H1 (cell line): Measurements from ENCODE around the gene EDC3. TPM values are rescaled to one million over a fixed set of nuclear protein-coding genes. Genes with fewer than 3 reads are reported as not detected.
A peak's percentile ranks its signal among the peaks of the same experiment; 100 is the strongest.

Experiments
- CTCF ChIA-PET: fragments of 300-600 bp; sonication (Branson Sonifier 250); formaldehyde crosslinking; loops from one replicate; lab custom pipeline; 2021; ENCODE audit not compliant: partially characterized antibody; lab: Charles Lee
- POLR2A ChIA-PET: fragments of 300-600 bp; sonication (Branson Sonifier 250); formaldehyde crosslinking; loops from one replicate; lab custom pipeline; 2021; ENCODE audit warnings: inconsistent platforms; ENCODE audit not compliant: partially characterized antibody; lab: Charles Lee
- DNase-seq, 2 experiments: peaks; one replicate each; pipeline versions ENCODE4 v3.0.0 to v3.0.0-alpha.2; 2010 to 2022; ENCODE audit warnings: low spot score in 2 of 2, low read depth in 1 of 2, mixed read lengths in 1 of 2
- FAIRE-seq: peaks from 2 replicates; lab custom pipeline; 2011; peaks lifted over from hg19 to GRCh38; lab: Jason Lieb, UNC
- H2AFZ ChIP-seq: 2 replicates; pipeline ENCODE4 v1.8.1; 2012; ENCODE audit warnings: low read length, inconsistent platforms
- H2AK5ac ChIP-seq: 2 replicates; pipeline ENCODE4 v1.6.1; 2013; ENCODE audit warnings: low read depth, low read length
- H2BK120ac ChIP-seq: replicated peaks from 2 replicates; pipeline ENCODE3; 2013; ENCODE audit warnings: low read depth, low read length, inconsistent platforms
- H2BK12ac ChIP-seq: 2 replicates; pipeline ENCODE4 v1.6.1; 2013; ENCODE audit warnings: low read depth, low read length
- H2BK15ac ChIP-seq: 2 replicates; pipeline ENCODE4 v1.6.1; 2013; ENCODE audit warnings: low read length
- H2BK20ac ChIP-seq: 2 replicates; pipeline ENCODE4 v1.6.1; 2013; ENCODE audit warnings: low read length
- H2BK5ac ChIP-seq: 2 replicates; pipeline ENCODE4 v1.6.1; 2013; ENCODE audit warnings: low read depth, low read length
- H3K14ac ChIP-seq: 2 replicates; pipeline ENCODE4 v1.6.1; 2013; ENCODE audit warnings: inconsistent platforms; ENCODE audit not compliant: insufficient read length
- H3K18ac ChIP-seq: 2 replicates; pipeline ENCODE4 v1.6.1; 2013; ENCODE audit warnings: low read length; ENCODE audit errors: extremely low read depth
- H3K23ac ChIP-seq: 2 replicates; pipeline ENCODE4 v1.6.1; 2013; ENCODE audit warnings: inconsistent platforms; ENCODE audit not compliant: insufficient read length
- H3K23me2 ChIP-seq: 2 replicates; pipeline ENCODE4 v1.6.1; 2013; ENCODE audit warnings: low read depth, low read length
- H3K27ac ChIP-seq: 2 replicates; pipeline ENCODE4 v1.6.1; 2011; ENCODE audit warnings: low read depth, low read length, inconsistent platforms
- H3K27me3 ChIP-seq, 4 experiments: replicated peaks in 1 of 4; 1 replicate in 1 of 4; 2 replicates in 3 of 4; pipeline versions ENCODE4 v1.6.1 to v1.8.1; 2011 to 2013; ENCODE audit warnings: low read length in 3 of 4, mild to moderate bottlenecking in 3 of 4, inconsistent platforms in 2 of 4, mixed read lengths in 2 of 4, moderate library complexity in 1 of 4; ENCODE audit not compliant: control insufficient read depth in 3 of 4, insufficient read depth in 3 of 4; ENCODE audit errors: extremely low read depth in 1 of 4
- H3K36me3 ChIP-seq, 4 experiments: 2 replicates each; pipeline versions ENCODE4 v1.6.1 to v1.8.1; 2011 to 2013; ENCODE audit warnings: mild to moderate bottlenecking in 4 of 4, low read length in 3 of 4, moderate library complexity in 2 of 4, control low read depth in 1 of 4, inconsistent platforms in 1 of 4; ENCODE audit not compliant: insufficient read depth in 4 of 4, control insufficient read depth in 2 of 4
- H3K4ac ChIP-seq: replicated peaks from 2 replicates; pipeline ENCODE3; 2013; ENCODE audit warnings: low read length, low read depth, mixed read lengths, inconsistent platforms; ENCODE audit not compliant: insufficient read length
- H3K4me1 ChIP-seq, 4 experiments: replicated peaks in 1 of 4; 1 replicate in 1 of 4; 2 replicates in 3 of 4; pipeline versions ENCODE4 v1.6.1 to v1.8.1; 2011 to 2013; ENCODE audit warnings: low read length in 3 of 4, inconsistent platforms in 2 of 4, mixed read lengths in 1 of 4; ENCODE audit not compliant: insufficient read depth in 4 of 4, control insufficient read depth in 3 of 4
- H3K4me2 ChIP-seq, 2 experiments: 2 replicates each; pipeline versions ENCODE4 v1.6.1 to v1.8.1; 2011 to 2013; ENCODE audit warnings: low read depth in 2 of 2, low read length in 2 of 2, control low read depth in 1 of 2, inconsistent platforms in 1 of 2, mild to moderate bottlenecking in 1 of 2; ENCODE audit not compliant: insufficient read depth in 1 of 2
- H3K4me3 ChIP-seq, 4 experiments: fragments of 200-600, 300-600 bp in 1 of 4; sonication (generic), shearing (Covaris generic), sonication (Bioruptor Twin) in 1 of 4; 2 replicates each; pipeline versions ENCODE4 v1.5.1 to v1.8.1; 2011 to 2016; ENCODE audit warnings: low read length in 4 of 4, low read depth in 3 of 4, control low read depth in 2 of 4, inconsistent platforms in 2 of 4, mild to moderate bottlenecking in 2 of 4, mixed read lengths in 1 of 4, moderate library complexity in 1 of 4; ENCODE audit not compliant: insufficient read depth in 2 of 4; ENCODE audit errors: extremely low read depth in 1 of 4
- H3K56ac ChIP-seq: replicated peaks from 2 replicates; pipeline ENCODE3; 2013; ENCODE audit warnings: low read depth, mild to moderate bottlenecking, mixed read lengths, low read length, inconsistent platforms; ENCODE audit not compliant: insufficient read length
- H3K79me1 ChIP-seq: 2 replicates; pipeline ENCODE4 v1.6.1; 2013; ENCODE audit warnings: low read depth, low read length, control low read depth
- H3K79me2 ChIP-seq, 2 experiments: 2 replicates each; pipeline versions ENCODE4 v1.6.1 to v1.8.1; 2012 to 2013; ENCODE audit warnings: low read length in 2 of 2, mild to moderate bottlenecking in 2 of 2, inconsistent platforms in 1 of 2; ENCODE audit not compliant: insufficient read depth in 2 of 2, control insufficient read depth in 1 of 2
- H3K9ac ChIP-seq, 4 experiments: replicated peaks in 1 of 4; 1 replicate in 1 of 4; 2 replicates in 3 of 4; pipeline versions ENCODE4 v1.6.1 to v1.8.1; 2011 to 2013; ENCODE audit warnings: low read depth in 3 of 4, low read length in 3 of 4, control low read depth in 2 of 4, mild to moderate bottlenecking in 2 of 4, moderate library complexity in 2 of 4, inconsistent platforms in 1 of 4; ENCODE audit errors: extremely low read depth in 1 of 4
- H3K9me3 ChIP-seq, 2 experiments: 2 replicates each; pipeline versions ENCODE4 v1.6.1 to v1.8.1; 2012 to 2013; ENCODE audit warnings: mild to moderate bottlenecking in 2 of 2, moderate library complexity in 2 of 2, control low read depth in 1 of 2, inconsistent platforms in 1 of 2, low read depth in 1 of 2, low read length in 1 of 2, mixed read lengths in 1 of 2; ENCODE audit not compliant: insufficient read depth in 2 of 2
- H4K20me1 ChIP-seq, 2 experiments: replicated peaks in 1 of 2; 2 replicates each; pipeline versions ENCODE3 to v1.8.1; 2011 to 2013; ENCODE audit warnings: inconsistent platforms in 2 of 2, low read length in 2 of 2, mild to moderate bottlenecking in 1 of 2; ENCODE audit not compliant: insufficient read depth in 2 of 2, control insufficient read depth in 1 of 2
- H4K5ac ChIP-seq: 2 replicates; pipeline ENCODE4 v1.6.1; 2013; ENCODE audit warnings: low read length, low read depth, mixed read lengths, inconsistent platforms; ENCODE audit not compliant: insufficient read length
- H4K8ac ChIP-seq: 2 replicates; pipeline ENCODE4 v1.8.0; 2013; ENCODE audit warnings: mild to moderate bottlenecking, moderate library complexity, low read length, inconsistent platforms; ENCODE audit not compliant: insufficient read depth; ENCODE audit errors: extremely low read depth
- H4K91ac ChIP-seq: replicated peaks from 2 replicates; pipeline ENCODE3; 2013; ENCODE audit warnings: low read length, mixed read lengths, inconsistent platforms; ENCODE audit not compliant: insufficient read length
- CBX8 ChIP-seq: fragments of 300-800, 300-1000 bp; sonication (generic); IDR thresholded peaks from 2 replicates; pipeline ENCODE4 v1.7.1; 2016; ENCODE audit warnings: low read depth, low read length, borderline replicate concordance
- CHD2 ChIP-seq: IDR thresholded peaks from 2 replicates; pipeline ENCODE4 v1.6.1; 2012; ENCODE audit warnings: low read length, improper control_type of control experiment
- EZH2 ChIP-seq: fragments of 200-600 bp; sonication (generic); IDR thresholded peaks from 2 replicates; pipeline ENCODE4 v1.7.1; 2012; ENCODE audit warnings: low read depth, mild to moderate bottlenecking, moderate library complexity, low read length, inconsistent platforms; ENCODE audit not compliant: severe bottlenecking
- RXRA ChIP-seq: IDR thresholded peaks from 2 replicates; pipeline ENCODE4 v1.6.1; 2011; ENCODE audit warnings: low read depth, mild to moderate bottlenecking, low read length, moderate library complexity; ENCODE audit not compliant: insufficient read depth
- SAP30 ChIP-seq: fragments of 300-600 bp; sonication (generic); IDR thresholded peaks from 2 replicates; pipeline ENCODE4 v1.7.1; 2012; ENCODE audit warnings: low read length, moderate library complexity, mild to moderate bottlenecking, inconsistent platforms; ENCODE audit not compliant: insufficient read depth, insufficient replicate concordance
- SIRT6 ChIP-seq: IDR thresholded peaks from one replicate; pipeline ENCODE4 v1.7.1; 2012; ENCODE audit warnings: low read length, inconsistent platforms
- SP2 ChIP-seq: IDR thresholded peaks from 2 replicates; pipeline ENCODE4 v1.6.1; 2012; ENCODE audit warnings: mild to moderate bottlenecking, low read length, inconsistent platforms
- TEAD4 ChIP-seq: IDR thresholded peaks from 2 replicates; pipeline ENCODE4 v1.6.1; 2012; ENCODE audit warnings: low read depth, low read length, inconsistent platforms, mixed read lengths
- WGBS, 2 experiments: shearing (Covaris generic) in 1 of 2; methylation state at CpG; one replicate each; pipeline versions ENCODE4 v1.1.6 to v1.1.7; 2013 to 2015; ENCODE audit warnings: low lambda C conversion rate in 2 of 2, mixed read lengths in 2 of 2, inconsistent platforms in 1 of 2, low coverage in 1 of 2, missing lambda C conversion rate in 1 of 2; ENCODE audit not compliant: insufficient replicate concordance in 2 of 2, insufficient coverage in 1 of 2, insufficient read length in 1 of 2; ENCODE audit errors: extremely low coverage in 1 of 2, missing lambda C conversion rate in 1 of 2; 5-methylcytosine and 5-hydroxymethylcytosine counted together
- polyA plus RNA-seq, 7 experiments: library from polyadenylated mRNA; depleted of rRNA in 3 of 7; stranded (reverse) in 5 of 7; unstranded in 2 of 7; fragments of >200 nt in 5 of 7; fragments of 200-250 nt in 2 of 7; gene quantifications; 1 replicate in 5 of 7; 2 replicates in 1 of 7; 4 replicates in 1 of 7; pipeline versions ENCODE4 v1.2.1 to v1.2.3, GENCODE V29; 2011 to 2013; ENCODE audit warnings: missing spikeins in 2 of 7, mixed read lengths in 2 of 7
- total RNA-seq: library from RNA; stranded (reverse); fragmentation: NEBNext Ultra II Directional; extraction: Animal tissue kit (Norgen Biotek cat#: 25700); gene quantifications from 2 replicates; pipeline ENCODE4 v1.2.1, GENCODE V29; 2021
- TF ChIP-seq, protein P1 (sequence below): IDR thresholded peaks from 2 replicates; pipeline ENCODE4 v1.6.1; 2012; ENCODE audit warnings: low read length, inconsistent platforms
- TF ChIP-seq, protein P2 (sequence below): IDR thresholded peaks from 2 replicates; pipeline ENCODE4 v1.6.1; 2011; ENCODE audit warnings: low read depth, mild to moderate bottlenecking, low read length; ENCODE audit not compliant: insufficient read depth

Gene EDC3
- total and polyA plus RNA-seq, 2 of the 8 experiments (the other 6 are each of a cell fraction or from before 2014, with no cell fraction given): 45.0 to 50.8 TPM

DNA sequence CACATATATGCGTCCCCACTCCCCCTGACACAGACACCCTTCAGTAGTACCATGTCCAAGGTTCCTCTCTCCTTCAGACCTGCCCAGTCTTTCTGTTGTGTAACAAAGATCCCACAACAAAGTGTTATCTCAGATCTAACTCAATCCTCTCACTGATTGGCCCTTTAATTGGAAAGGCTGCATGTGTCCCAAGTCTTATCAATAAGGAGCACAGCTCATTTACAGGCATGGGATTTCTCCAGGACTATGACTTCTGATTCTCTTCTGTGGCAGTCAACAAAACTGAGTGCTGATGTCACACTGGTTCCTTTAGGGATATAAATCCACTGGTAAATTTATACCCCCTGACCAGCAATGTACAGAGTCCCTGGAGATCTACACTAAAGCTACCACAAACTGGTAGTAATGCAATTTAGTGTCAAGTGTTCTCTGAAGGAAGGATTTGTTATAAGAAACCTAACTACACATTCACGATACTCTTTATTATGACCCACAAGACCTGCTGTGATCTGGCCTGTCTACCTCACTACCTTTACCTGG lies 52.1 kb downstream of the EDC3 start:
- H4K5ac ChIP-seq: no peak overlapping the region
- peak overlapping the region; percentile 87 for H2BK12ac ChIP-seq
- H4K91ac ChIP-seq: no peak overlapping the region
- peak overlapping the region; percentile 78; the same call in 1 of the 2 replicates for H3K27ac ChIP-seq
- 0 out of 4 replicates have a peak, but pooled peaks cover 0 to 6% of the 10 kb centered on the region in 2 experiments for H3K79me2 ChIP-seq
- H3K27me3 ChIP-seq: no peaks in the 10 kb centered on the region
- no peak overlapping the region for H3K14ac ChIP-seq
- H4K8ac ChIP-seq: no peak overlapping the region
- H2BK5ac ChIP-seq: peak overlapping the region; percentile 71; the same call in 1 of the 2 replicates
- peaks cover 0 to 13% (median 11%) of the 10 kb centered on the region in 4 experiments; a peak in 4 of 7 replicates for H3K4me1 ChIP-seq
- H3K23me2 ChIP-seq: no peaks in the 10 kb centered on the region
- H2BK120ac ChIP-seq: no peak overlapping the region
- ChIA-PET POLR2A (interaction anchor here (0.8 to 1.4 kb wide), 2 partner anchors 14 to 117 kb away, joined by 3 to 4 read pairs; no protein-coding TSS in a partner anchor), CTCF (interaction anchor here (24.1 to 37.5 kb wide), 2 partner anchors 20 to 131 kb away, joined by 538 to 1439 read pairs; partner anchors contain the start of genes CLK3, CSK and CYP1A2)
- no peak for DNase-seq
- H3K4me2 ChIP-seq: peak overlapping the region; percentile 4 to 36; a peak in 1 of 4 replicates
- peaks cover 11% of the 10 kb centered on the region; the same call in 1 of the 2 replicates for H3K79me1 ChIP-seq
- H2BK15ac ChIP-seq: no peak overlapping the region
- no peak overlapping the region for H3K23ac ChIP-seq
- H2BK20ac ChIP-seq: no peak overlapping the region
- FAIRE-seq: no peak
- H3K9ac ChIP-seq: no peak overlapping the region
- peaks cover 2 to 6% of the 10 kb centered on the region in 2 experiments for H4K20me1 ChIP-seq
- no peak overlapping the region for H3K56ac ChIP-seq
- peaks cover 0 to 12% (median 1%) of the 10 kb centered on the region in 4 experiments; a peak in 4 of 8 replicates for H3K36me3 ChIP-seq
- H3K4ac ChIP-seq: no peak overlapping the region
- peak overlapping the region; percentile 97 for H2AK5ac ChIP-seq
- no peak overlapping the region for H3K18ac ChIP-seq
- H2AFZ ChIP-seq: no peak overlapping the region
- no peaks in the 10 kb centered on the region for H3K9me3 ChIP-seq
- 77% methylated on average over 2 of the region's 2 CpGs; no CpG with 5 or more reads in 1 of the 2 experiments for WGBS, 2 experiments
- H3K4me3 ChIP-seq: no peak overlapping the region
- TF ChIP-seq SAP30 (no peak), CBX8 (no peak), SP2 (no peak), RXRA (no peak), CHD2 (no peak), TEAD4 (no peak), SIRT6 (no peak), EZH2 (no peak)
- TF ChIP-seq, protein P1, sequence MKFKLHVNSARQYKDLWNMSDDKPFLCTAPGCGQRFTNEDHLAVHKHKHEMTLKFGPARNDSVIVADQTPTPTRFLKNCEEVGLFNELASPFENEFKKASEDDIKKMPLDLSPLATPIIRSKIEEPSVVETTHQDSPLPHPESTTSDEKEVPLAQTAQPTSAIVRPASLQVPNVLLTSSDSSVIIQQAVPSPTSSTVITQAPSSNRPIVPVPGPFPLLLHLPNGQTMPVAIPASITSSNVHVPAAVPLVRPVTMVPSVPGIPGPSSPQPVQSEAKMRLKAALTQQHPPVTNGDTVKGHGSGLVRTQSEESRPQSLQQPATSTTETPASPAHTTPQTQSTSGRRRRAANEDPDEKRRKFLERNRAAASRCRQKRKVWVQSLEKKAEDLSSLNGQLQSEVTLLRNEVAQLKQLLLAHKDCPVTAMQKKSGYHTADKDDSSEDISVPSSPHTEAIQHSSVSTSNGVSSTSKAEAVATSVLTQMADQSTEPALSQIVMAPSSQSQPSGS: no peak
- TF ChIP-seq, protein P2, sequence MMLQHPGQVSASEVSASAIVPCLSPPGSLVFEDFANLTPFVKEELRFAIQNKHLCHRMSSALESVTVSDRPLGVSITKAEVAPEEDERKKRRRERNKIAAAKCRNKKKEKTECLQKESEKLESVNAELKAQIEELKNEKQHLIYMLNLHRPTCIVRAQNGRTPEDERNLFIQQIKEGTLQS: no peak
